Small intestine (tissue), 7 donors: ENCODE measurements around the gene NMUR1. TPM values are rescaled to one million over a fixed set of nuclear protein-coding genes. Genes with fewer than 3 reads are reported as not detected.

ENCODE experiments used
- DNase-seq, 2 donors: peaks; one replicate each; pipeline versions ENCODE4 v3.0.0 to v3.0.0-alpha.2; 2013
- FAIRE-seq: peaks from 2 replicates; lab custom pipeline; 2012; peaks lifted over from hg19 to GRCh38; lab: Jason Lieb, UNC
- H3K27ac ChIP-seq, 3 donors: one replicate each; pipeline ENCODE4 v1.5.1; 2013; ENCODE audit warnings: low read length in 2 of 3, mild to moderate bottlenecking in 2 of 3, control low read depth in 1 of 3, inconsistent platforms in 1 of 3, low read depth in 1 of 3, moderate library complexity in 1 of 3
- H3K27me3 ChIP-seq, 3 donors: one replicate each; pipeline ENCODE4 v1.6.1; 2013; ENCODE audit warnings: low read length in 3 of 3, inconsistent platforms in 1 of 3; ENCODE audit not compliant: control insufficient read depth in 3 of 3, insufficient read depth in 3 of 3
- H3K36me3 ChIP-seq, 3 donors: one replicate each; pipeline ENCODE4 v1.6.1; 2013; ENCODE audit warnings: low read length in 3 of 3, inconsistent platforms in 1 of 3, low read depth in 1 of 3, mild to moderate bottlenecking in 1 of 3, moderate library complexity in 1 of 3; ENCODE audit not compliant: control insufficient read depth in 3 of 3, insufficient read depth in 2 of 3
- H3K4me1 ChIP-seq, 3 donors: one replicate each; pipeline ENCODE4 v1.6.1; 2013; ENCODE audit warnings: low read length in 2 of 3, inconsistent platforms in 1 of 3, low read depth in 1 of 3, mild to moderate bottlenecking in 1 of 3, moderate library complexity in 1 of 3; ENCODE audit not compliant: control insufficient read depth in 3 of 3, insufficient read depth in 2 of 3
- H3K4me3 ChIP-seq, 3 donors: one replicate each; pipeline ENCODE4 v1.5.1; 2013; ENCODE audit warnings: low read length in 3 of 3, control low read depth in 1 of 3, inconsistent platforms in 1 of 3, low read depth in 1 of 3, mild to moderate bottlenecking in 1 of 3, moderate library complexity in 1 of 3
- H3K9me3 ChIP-seq, 2 donors: one replicate each; pipeline ENCODE4 v1.6.1; 2013; ENCODE audit warnings: low read depth in 1 of 2, low read length in 1 of 2; ENCODE audit not compliant: control insufficient read depth in 2 of 2, insufficient read depth in 1 of 2
- WGBS, 3 donors: extraction: QIAGEN DNeasy Blood & Tissue Kit; methylation state at CpG; one replicate each; pipeline ENCODE4 v1.1.7; 2013; 5-methylcytosine and 5-hydroxymethylcytosine counted together
- polyA plus RNA-seq, 4 donors: library from polyadenylated mRNA; stranded (reverse) in 3 of 4; unstranded in 1 of 4; fragments of 200-250 nt in 3 of 4; fragments of 120-200 nt in 1 of 4; gene quantifications; one replicate each; pipeline versions ENCODE4 v1.2.1 to v1.2.3, GENCODE V29; 2013
- donor health status: healthy with polysubstance abuse.
- donor health status: control.
- donor health status: control.
- donor health status: Bipolar disorder and iron deficiency.
- donor health status: healthy.

Gene NMUR1
- polyA plus RNA-seq, 4 donors: 0.60 to 1.4 (median 0.81) TPM; not detected in 1

- H3K36me3 ChIP-seq: no peaks in the 10 kb centered on the region
- H3K9me3 ChIP-seq: peaks cover 0 to 11% of the 10 kb centered on the region in 2 donors
- 94 to 97% (median 94%) methylated on average over 12 of the region's 12 CpGs for WGBS, 3 donors
- no peak overlapping the region for H3K4me3 ChIP-seq
- H3K27ac ChIP-seq: no peak overlapping the region
- DNase-seq: no peak
- no peaks in the 10 kb centered on the region for H3K27me3 ChIP-seq
- H3K4me1 ChIP-seq: peaks cover 0 to 11% (median 3%) of the 10 kb centered on the region in 3 donors
- FAIRE-seq: no peak
Measured at GRCh38 chr2:231547315-231548110, 17.3 kb upstream of the NMUR1 start.

- 75 to 83% (median 79%) methylated on average over 13 of the region's 13 CpGs for WGBS, 3 donors
- Histone ChIP-seq H3K27ac (peak overlapping the region in 2 of 3 donors; percentile 16 to 90), H3K9me3 (peaks cover 0 to 8% of the 10 kb centered on the region in 2 donors), H3K4me3 (no peak overlapping the region), H3K27me3 (no peaks in the 10 kb centered on the region), H3K4me1 (peaks cover 0 to 11% (median 3%) of the 10 kb centered on the region in 3 donors), H3K36me3 (no peaks in the 10 kb centered on the region)
- no peak for DNase-seq
- FAIRE-seq: no peak
Measured at GRCh38 chr2:231546014-231546715, 15.9 kb upstream of the NMUR1 start.

- no peak overlapping the region for H3K4me3 ChIP-seq
- no peak for FAIRE-seq
- H3K9me3 ChIP-seq: peaks cover 0 to 8% of the 10 kb centered on the region in 2 donors
- H3K4me1 ChIP-seq: peaks cover 0 to 11% (median 3%) of the 10 kb centered on the region in 3 donors
- WGBS, 3 donors: 39 to 59% (median 54%) methylated on average over 14 of the region's 14 CpGs
- peak overlapping the region in 2 of 3 donors; percentile 75 to 90 for H3K27ac ChIP-seq
- H3K36me3 ChIP-seq: no peaks in the 10 kb centered on the region
- no peaks in the 10 kb centered on the region for H3K27me3 ChIP-seq
- peak; percentile 32 to 59 for DNase-seq
Measured at GRCh38 chr2:231545105-231545902, 15.1 kb upstream of the NMUR1 start.

- H3K9me3 ChIP-seq: peaks cover 0 to 8% of the 10 kb centered on the region in 2 donors
- no peak overlapping the region for H3K27ac ChIP-seq
- DNase-seq: no peak
- no peak overlapping the region for H3K4me3 ChIP-seq
- no peak for FAIRE-seq
- H3K36me3 ChIP-seq: no peaks in the 10 kb centered on the region
- peaks cover 0 to 11% (median 3%) of the 10 kb centered on the region in 3 donors for H3K4me1 ChIP-seq
- WGBS, 3 donors: 70 to 85% (median 81%) methylated on average over 3 of the region's 3 CpGs
- no peaks in the 10 kb centered on the region for H3K27me3 ChIP-seq
Measured at GRCh38 chr2:231542136-231542535, 11.9 kb upstream of the NMUR1 start.

GRCh38 chr2:231541645-231542044 lies 11.4 kb upstream of the NMUR1 start:
- Histone ChIP-seq H3K4me3 (no peak overlapping the region), H3K9me3 (peaks cover 0 to 8% of the 10 kb centered on the region in 2 donors), H3K36me3 (no peaks in the 10 kb centered on the region), H3K27ac (no peak overlapping the region), H3K27me3 (no peaks in the 10 kb centered on the region), H3K4me1 (peaks cover 0 to 11% (median 3%) of the 10 kb centered on the region in 3 donors)
- 63 to 70% (median 64%) methylated on average over 11 of the region's 11 CpGs for WGBS, 3 donors
- DNase-seq (no peak), FAIRE-seq (no peak)

- Histone ChIP-seq H3K4me3 (no peak overlapping the region), H3K4me1 (no peaks in the 10 kb centered on the region), H3K27me3 (no peaks in the 10 kb centered on the region), H3K36me3 (no peaks in the 10 kb centered on the region), H3K9me3 (peaks cover 0 to 8% of the 10 kb centered on the region in 2 donors), H3K27ac (no peak overlapping the region)
- 85 to 92% (median 89%) methylated on average over 4 of the region's 4 CpGs for WGBS, 3 donors
- FAIRE-seq (no peak), DNase-seq (no peak)
Measured at GRCh38 chr2:231539991-231540390, 9.7 kb upstream of the NMUR1 start.

GRCh38 chr2:231535961-231536360 lies 5.7 kb upstream of the NMUR1 start:
- DNase-seq (no peak), FAIRE-seq (no peak)
- Histone ChIP-seq H3K4me1 (no peaks in the 10 kb centered on the region), H3K4me3 (no peak overlapping the region), H3K27ac (no peak overlapping the region), H3K9me3 (no peaks in the 10 kb centered on the region), H3K27me3 (no peaks in the 10 kb centered on the region), H3K36me3 (no peaks in the 10 kb centered on the region)
- 74 to 83% (median 78%) methylated on average over 6 of the region's 6 CpGs for WGBS, 3 donors

GRCh38 chr2:231533777-231534125 lies 3.5 kb upstream of the NMUR1 start:
- H3K36me3 ChIP-seq: no peaks in the 10 kb centered on the region
- no peaks in the 10 kb centered on the region for H3K4me1 ChIP-seq
- H3K4me3 ChIP-seq: no peak overlapping the region
- H3K27ac ChIP-seq: no peak overlapping the region
- WGBS, 3 donors: 89 to 97% (median 92%) methylated on average over 6 to 7 of the region's 7 CpGs
- DNase-seq: no peak
- no peak for FAIRE-seq
- no peaks in the 10 kb centered on the region for H3K9me3 ChIP-seq
- H3K27me3 ChIP-seq: peaks cover 0 to 12% (median 0%) of the 10 kb centered on the region in 3 donors
